HL-60/S4 treated with retinoic acid at 250 ng/mL for 4 days and 3 days (cell line): Measurements from ENCODE around the gene CATSPERD.

Experiments
- in situ Hi-C: fragments of 300-500 bp; cut with MboI; formaldehyde crosslinking; loops from 2 replicates; pipeline ENCODE4 v1.7.0; 2022; ENCODE audit warnings: low sequenced_read_pairs

Gene CATSPERD

GRCh38 chr19:5719961-5720790, at the start of gene CATSPERD, which contains the start of gene LONP1:
Gene CATSPERD, plus strand, starts transcription at chr19:5720637. Its CDS starts 101 bp downstream, at chr19:5720738.
Gene LONP1, minus strand, starts transcription at chr19:5720146. Its CDS starts 14 bp downstream, at chr19:5720132.
- in situ Hi-C loops: no loop called here

DNA sequence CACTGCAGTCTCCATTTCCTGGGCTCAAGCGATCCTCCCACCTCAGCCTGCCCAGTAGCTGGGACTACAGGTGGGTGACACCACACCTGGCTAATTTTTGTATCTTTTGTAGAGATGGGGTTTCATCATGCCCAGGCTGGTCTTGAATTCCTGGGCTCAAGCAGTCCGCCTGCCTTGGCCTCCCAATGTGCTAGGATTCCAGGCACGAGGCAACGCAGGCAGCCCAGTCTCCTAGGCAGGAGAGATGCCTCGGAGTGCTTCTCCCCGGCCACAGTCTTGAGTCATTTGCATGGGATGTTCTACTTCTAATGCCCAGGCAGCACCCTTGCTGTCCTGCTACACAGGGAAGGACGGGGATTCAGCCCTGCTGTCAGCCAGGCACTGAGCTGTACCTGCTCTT, 48.8 kb upstream of the CATSPERD start:
- in situ Hi-C loops: no loop called here

- in situ Hi-C loops: no loop called here
Measured at GRCh38 chr19:5672708-5673459, 47.6 kb upstream of the CATSPERD start.

DNA sequence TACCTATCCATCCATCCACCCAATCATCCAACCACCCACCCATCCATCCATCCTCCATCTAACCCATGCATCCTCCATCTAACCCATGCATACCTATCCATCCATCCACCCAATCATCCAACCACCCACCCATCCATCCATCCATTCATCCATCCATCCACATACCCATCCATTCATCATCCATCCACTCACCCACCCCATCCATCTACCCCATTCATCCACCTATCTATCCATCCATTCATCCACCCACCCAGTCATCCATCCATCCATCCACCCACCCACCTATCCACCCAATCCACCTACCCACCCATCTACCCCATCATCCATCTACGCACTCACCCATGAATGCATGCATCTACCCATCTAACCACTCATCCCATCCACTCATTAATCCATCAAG, 46.7 kb upstream of the CATSPERD start:
- in situ Hi-C loops: no loop called here

- in situ Hi-C loops: no loop called here
Measured at GRCh38 chr19:5674714-5675113, 45.7 kb upstream of the CATSPERD start.

DNA sequence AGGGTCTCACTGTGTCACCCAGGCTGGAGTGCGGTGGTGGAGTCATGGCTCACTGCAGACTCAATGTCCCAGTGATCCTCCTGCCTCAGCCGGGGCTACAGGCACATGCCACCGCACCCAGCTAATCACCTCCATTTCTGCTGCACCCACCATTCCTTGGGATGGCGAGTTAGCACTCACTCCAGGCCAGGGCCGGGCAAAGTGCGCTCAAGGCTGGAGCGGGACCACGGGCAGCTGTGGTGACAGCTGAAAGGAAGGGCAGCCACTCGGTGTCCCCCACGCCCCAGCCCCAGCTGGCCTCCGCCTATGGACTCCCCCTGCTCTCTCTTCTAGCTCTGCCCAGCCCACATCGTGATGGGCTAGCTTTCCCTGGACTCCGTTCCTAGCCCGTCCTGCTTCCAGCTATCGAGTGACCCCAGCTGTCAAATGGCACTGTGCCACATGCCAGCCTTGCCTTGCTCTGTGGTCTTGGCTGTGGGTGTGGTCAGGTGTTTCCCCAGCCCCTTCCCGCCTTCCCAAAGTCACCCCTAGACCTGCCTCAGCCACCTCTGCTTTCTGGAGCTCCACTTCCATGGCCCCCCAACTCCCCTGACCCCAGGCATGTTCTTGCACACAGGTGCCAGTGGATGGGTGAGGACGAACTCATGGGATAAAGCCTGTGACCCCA, 44.2 kb upstream of the CATSPERD start:
- in situ Hi-C loops: no loop called here

DNA sequence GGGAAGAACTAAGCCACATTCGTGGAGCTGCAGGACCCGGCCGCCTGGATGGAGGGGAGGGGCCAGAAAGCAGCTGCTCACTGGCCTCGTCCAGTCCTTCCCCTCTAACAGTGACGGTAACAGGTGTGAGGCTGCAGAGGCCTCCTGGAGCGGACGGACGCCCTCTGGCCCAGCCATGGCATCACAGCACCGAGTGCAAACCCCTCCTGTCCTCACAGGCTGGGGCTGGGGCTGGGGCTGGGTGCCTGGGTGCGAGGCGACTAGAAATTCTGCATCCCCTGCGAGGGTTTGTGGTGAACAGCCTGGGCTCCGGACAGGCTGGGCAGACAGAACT, 43.7 kb upstream of the CATSPERD start:
- in situ Hi-C loops: no loop called here

DNA sequence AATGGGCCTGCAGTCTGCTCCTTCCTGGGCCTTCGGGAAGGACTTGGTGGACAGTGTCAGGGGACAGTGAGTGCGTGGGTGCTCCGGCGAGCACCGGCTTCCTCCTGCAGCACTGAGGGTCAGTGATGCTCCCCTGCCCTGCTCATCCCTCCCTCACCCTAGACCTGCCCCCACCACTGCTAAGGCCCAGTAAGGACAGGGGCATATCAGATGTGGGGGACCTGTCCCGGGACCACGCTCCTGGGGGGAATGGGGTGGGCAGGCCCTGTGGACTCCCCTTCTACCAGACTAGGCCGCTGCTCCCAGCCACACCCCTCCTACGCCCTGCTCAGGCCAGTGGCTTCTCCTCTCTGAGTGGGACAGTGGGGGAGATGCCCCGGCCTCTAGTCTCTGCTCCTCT, 43.3 kb upstream of the CATSPERD start:
- in situ Hi-C loops: no loop called here

DNA sequence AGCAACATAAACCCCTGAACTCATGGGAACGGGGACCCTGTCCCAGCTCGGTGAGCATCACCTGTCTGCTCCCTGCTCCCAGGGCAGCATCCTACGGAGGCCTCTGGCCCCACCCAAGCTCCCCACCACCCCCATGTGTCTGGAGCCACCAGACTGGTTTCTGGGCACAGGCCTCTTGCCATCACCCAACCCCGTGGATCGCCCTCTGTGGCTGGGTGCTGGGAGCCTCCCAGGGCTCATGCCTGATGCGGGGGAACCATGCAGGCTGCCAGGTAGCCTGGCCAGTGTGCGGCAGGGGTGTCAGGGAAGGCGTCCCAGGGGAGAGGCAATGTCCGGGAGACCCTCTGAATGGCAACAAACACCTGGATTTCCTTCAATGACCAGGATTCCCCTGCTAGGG, 42.9 kb upstream of the CATSPERD start:
- in situ Hi-C loops: no loop called here

GRCh38 chr19:5678071-5678718, 42.2 kb upstream of the CATSPERD start:
- in situ Hi-C loops: no loop called here

GRCh38 chr19:5679289-5680083, 41.0 kb upstream of the CATSPERD start:
- in situ Hi-C loops: no loop called here

DNA sequence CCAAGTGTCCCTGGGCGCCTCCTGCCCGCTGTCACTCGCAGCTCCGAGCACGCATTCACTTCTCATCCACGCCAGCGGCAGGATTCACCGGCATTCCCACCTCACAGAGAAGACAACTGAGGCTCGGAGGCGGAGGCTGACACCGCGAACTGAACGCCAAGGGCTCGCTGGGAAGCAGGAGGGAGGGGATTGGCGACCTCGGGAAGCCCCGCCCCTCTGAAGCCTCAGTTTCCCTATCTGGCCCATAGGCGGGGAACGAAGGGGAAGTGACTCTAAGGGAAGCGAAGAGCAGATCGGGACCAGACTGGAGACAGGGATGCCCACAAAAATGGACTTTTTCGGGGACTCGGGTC, 40.4 kb upstream of the CATSPERD start:
- in situ Hi-C loops: no loop called here

DNA sequence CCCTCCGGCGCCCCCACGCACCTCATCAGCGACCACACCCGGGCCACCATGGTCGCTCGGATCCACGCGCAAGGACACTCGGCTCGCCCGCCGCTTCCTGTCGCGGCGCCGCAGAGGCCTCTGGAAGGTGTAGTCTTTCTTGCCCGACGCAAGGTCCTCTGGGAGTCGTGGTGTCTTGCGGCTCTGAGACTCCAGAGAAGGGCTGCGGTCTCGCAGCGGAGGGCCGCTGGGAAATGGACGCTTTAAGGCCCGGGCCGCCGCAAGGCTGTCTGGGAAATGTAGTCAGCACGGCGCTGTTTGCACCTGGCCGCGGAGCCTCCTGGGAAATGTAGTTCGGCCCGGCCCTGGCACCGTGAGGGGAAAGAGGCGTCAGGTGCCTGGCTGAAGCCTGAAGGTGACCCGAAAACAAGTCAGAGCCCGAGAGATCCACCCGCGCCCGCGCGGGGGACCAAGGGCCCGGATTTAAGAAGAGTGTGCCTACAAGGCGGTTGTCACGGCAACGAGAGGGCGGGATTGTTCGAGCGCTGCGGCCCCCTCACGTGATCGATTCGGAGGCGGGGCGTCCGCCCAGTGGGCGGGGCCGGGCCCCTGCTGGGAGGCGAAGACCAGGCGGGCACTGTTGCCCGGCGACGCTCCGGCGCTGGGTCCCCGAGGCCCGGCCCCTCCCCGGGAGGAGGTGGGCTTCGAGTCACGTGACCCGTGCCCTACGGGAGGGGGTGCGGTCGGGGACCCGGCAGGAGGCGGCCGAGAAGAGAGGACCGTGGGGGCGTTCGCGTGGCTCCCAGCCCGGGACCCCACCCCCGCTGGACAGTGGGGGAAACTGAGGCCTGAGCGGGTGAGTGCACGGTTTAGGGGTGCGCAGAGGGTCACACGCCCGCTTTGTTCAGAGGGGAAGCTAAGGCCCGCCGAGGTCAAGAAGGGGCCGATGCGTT, 39.7 kb upstream of the CATSPERD start, which contains the start of the genes HSD11B1L and MICOS13:
Gene HSD11B1L (plus strand): TSS at position 591 of the 932 bp plus-strand sequence. CDS start 3,806 bp downstream, outside the sequence.
Gene MICOS13 (minus strand): TSS at position 80 of the 932 bp plus-strand sequence. CDS start 30 bp downstream, at position 50.
- in situ Hi-C loops: no loop called here

GRCh38 chr19:5681391-5682106, 38.9 kb upstream of the CATSPERD start:
- in situ Hi-C loops: no loop called here

DNA sequence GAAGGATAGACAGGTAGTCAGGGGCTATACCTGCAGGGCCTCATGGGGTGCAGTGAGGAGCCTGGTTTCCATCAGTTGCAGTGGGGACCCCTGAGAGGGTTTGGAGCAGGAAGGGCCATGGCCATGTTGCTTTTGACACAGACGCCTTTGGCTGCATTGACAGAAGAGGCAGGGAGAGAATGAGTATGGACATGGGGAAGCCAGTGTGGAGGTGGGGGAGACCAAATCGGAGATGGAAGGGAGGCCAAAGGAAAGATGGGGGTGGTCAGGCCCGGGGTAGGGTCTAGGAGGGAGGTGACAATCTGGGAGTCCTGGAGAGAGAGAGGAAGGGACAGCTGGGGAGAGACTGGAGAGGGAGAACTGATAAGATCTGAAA, 38.3 kb upstream of the CATSPERD start:
- in situ Hi-C loops: no loop called here

GRCh38 chr19:5683177-5683886, 37.1 kb upstream of the CATSPERD start:
- in situ Hi-C loops: no loop called here

- in situ Hi-C loops: no loop called here
Measured at GRCh38 chr19:5684694-5685430, 35.6 kb upstream of the CATSPERD start.
